ENCODE results near the gene FPR3.

Gene FPR3

DNA sequence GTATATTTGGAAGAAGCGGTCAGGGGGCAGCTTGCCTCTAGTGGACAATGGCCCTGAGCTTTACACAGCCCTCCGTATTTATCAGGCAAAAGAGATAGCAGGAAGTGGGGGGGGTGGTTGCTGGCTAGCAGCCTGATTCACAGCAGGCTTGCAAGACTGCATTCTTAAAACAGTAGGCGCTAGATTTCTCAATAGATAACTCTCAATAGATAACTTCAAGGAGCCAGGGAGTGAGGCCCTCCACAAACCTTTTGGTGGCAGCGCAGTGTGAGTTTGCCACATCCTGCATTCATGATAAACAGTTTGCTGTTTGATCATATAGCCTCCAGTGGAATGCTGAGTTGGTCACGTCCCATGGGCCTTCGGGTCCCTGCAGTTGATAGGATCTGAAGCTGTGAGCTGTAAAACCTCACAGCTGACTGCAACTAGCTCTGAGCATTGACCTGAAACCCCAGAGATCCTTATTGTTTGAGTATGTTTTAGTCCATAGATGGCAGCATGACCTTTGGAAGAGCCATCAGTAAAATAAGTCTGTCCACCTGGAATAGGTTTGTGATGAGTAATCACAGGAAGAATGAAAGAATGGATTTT, 12.2 kb downstream of the FPR3 start:
- DNase-seq (ENCODE audit: low spot score), result no peak

DNA sequence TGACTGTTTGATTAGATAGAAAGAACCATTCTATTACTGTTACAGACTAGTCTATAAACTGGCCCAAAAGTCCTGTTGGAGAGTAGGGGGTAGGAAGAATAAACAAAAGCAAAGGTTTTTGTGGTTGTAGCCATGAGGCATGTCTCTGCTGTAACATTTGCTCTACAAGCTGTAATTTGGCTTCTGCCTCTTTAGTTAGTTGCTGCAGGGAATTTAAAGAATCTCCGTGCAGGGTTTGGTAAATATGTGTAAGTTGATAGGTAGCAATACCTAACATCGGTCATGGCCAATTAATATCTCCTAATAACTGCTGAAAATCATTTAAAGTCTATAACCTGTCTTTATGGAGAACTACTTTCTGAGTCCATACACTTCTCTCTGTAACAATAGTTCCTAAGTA, 13.0 kb downstream of the FPR3 start:
- DNase-seq (ENCODE audit: low spot score), result no peak

DNA sequence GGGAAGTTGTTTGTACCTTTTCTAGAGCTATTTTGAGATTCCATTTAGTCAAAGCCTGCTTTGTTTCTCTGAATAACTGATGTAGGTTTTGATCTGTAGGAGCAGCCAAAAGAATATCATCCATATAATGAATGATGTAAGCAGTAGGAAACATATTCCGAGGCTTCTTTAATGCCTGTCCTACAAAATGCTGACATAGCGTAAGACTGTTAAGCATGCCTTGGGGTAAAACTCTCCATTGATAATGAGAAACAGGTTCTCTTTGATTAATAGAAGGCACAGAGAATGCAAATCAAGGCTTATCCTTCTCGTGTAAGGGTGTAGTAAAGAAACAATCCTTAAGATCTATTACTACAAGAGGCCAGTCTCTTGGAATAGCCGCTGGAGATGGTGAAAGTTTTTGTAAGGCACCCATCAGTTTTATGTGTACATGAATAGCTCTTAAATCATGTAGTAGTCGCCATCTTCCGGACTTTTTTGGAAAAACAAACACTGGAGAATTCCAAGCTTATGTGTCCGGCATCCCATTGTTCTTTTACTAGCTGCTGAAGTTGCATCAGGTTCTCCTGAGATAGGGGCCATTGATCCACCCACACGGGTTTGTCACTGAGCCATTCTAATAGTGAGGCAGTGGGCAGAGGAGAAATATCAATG, 13.5 kb downstream of the FPR3 start:
- DNase-seq (ENCODE audit: low spot score), result no peak

DNA sequence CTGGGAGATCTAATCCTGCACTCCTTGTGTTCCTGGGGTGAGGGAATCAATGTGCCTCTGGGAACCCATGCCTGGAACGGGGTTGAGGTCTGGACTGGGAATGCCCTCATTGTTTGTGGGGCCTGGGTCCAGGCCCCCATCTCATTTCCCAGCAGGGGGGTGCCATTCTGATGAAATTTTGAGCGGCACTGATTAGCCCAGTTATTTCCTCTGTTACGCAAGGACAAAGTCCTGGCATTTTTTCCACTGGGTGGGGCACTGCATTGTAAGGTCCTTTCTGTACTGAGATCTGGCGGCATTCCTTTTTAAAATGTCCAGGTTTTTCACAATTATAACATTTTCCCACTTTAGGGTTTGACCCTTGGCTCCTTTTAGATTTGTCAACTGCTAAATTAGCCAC, 14.8 kb downstream of the FPR3 start:
- DNase-seq (ENCODE audit: low spot score), result no peak

DNA sequence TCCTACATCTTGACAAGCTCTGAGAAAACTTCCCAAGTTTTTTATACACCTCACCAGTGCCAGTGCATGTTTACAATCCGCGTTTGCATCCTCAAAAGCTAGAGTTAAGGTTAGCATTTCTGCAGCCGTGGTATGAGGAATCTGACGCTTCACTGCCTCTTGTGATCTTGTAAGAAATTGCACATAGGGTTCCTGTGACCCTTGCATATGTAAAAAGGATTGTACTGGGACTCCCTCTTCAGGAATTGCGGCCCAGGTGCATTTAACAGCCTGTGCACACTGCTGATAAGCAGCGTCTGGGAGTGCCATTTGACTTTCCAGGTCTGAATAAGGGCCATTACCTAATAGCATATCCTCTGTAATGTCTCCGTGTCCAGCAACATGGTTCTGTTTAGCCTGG, 15.3 kb downstream of the FPR3 start:
- DNase-seq (ENCODE audit: low spot score), result no peak

DNA sequence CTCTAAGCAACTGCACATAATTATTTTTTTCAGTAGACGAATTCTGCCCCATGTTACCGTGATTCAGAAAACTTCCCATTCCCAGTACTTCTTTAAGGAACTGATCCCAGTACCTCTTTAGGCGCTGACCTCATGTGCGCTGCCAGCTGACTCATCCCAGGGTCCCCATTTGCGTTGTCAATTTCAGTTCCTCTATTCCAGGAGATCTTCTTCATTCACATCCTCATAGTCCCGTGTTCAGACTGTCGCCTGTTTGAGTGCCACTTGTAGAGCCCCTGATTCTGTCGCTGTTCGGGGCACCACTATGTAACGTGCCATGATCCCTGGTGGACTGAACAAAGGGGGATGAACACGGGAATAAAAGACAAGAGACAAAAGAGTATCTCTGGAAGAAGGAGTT, 16.4 kb downstream of the FPR3 start:
- DNase-seq (ENCODE audit: low spot score), result peak; percentile 40

DNA sequence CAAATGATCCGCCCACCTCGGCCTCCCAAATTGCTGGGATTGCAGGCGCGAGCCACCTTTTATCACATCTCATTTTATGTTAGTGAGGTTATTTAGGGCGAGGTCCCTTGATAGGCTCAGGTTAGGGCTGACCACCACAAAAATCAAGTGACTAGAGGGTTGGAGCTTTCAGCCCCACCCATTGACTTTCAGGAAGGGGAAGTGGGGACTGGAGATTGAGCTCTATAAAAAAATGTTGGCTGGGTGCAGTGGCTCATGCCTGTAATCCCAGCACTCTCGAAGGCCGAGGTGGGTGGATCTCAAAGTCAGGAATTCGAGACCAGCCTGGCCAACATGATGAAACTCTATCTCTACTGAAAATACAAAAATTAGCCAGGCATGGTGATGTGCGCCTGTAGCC, 20.1 kb downstream of the FPR3 start:
- DNase-seq (ENCODE audit: low spot score), result no peak

DNA sequence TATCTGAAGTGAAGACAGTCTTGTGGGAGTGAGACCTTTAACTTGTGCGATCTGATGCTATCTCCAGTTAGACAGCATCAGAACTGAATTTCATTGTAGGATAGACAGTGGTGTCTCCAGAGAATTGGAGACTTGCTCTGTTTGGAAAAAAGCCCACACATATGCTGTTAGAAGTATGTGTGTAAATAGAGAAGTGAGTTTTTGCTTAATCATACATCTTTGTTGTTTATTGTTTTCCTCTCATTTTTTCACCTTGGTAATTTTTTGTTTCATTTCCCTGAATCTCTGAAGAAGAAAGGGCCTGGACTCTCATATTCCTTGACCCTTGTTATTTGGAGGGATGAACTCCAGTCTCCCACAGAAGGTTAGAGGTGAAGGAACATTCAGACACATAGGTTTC, 21.8 kb downstream of the FPR3 start:
- no peak for DNase-seq (ENCODE audit: low spot score)

DNA sequence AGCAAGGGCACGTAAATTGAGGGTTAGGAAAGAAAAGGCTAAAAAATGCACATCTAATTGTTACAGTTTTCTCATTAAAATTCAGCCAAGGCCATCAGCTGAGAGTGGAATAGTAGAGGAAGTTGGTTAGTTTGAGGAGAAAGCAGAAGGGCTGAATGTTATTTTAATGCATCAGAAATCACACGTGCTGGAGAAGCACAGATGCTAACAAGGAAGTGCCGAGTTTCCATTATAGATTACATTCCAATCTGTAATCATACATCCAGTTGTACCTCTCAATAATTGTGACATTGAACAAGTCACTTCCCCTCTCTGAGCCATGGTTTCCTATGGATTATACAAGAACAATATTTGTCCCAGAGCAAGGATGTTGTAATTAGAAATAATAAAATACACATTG, 25.1 kb downstream of the FPR3 start:
- no peak for DNase-seq (ENCODE audit: low spot score)

DNA sequence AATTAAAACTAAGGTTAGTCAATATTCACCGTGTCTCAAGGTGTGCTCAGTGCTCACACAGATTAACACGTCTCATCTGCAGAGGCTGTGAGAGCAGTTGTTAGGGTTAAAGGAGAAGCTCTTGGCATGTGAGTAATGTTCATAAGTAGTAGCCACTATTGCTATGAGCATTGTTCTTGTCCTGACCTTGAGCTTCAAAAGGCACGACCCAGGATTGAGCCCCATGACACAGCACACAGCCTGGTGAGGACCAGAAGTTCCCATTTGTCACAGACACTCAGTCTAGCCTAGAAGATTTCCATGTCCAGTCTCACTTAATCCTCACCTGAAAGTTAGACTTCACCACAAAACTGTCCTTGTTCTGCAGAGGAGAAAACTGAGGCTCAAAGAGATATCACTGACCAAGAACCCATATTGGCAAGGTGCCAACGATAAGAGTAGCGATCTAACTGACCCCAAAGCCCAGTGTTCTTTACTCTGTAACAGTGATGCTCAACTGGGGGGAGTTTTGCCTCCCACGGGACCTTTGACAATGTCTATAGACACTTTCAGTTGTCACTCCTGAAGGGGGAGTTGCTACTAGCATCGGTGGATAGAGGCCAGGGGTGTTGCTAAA, 26.0 kb downstream of the FPR3 start:
- no peak for DNase-seq (ENCODE audit: low spot score)

DNA sequence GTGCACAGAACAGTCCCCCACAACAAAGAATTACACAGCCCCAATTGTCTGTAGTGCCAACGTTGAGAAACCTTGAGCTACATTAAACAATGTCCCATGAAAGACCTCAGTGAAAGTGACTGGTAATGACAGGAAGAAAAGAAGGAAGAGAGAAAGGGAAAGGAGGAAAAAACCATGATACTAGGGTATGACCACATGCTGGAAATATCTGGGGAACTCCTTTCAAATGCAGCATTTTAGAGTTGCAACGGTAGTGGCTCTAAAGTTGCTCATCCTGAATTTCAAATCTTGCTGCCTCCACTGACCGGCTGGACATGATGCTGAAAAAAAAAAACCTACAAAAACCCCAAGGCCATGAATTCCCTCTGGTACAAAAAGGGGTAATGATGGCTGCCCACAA, 26.5 kb downstream of the FPR3 start:
- no peak for DNase-seq (ENCODE audit: low spot score)

DNA sequence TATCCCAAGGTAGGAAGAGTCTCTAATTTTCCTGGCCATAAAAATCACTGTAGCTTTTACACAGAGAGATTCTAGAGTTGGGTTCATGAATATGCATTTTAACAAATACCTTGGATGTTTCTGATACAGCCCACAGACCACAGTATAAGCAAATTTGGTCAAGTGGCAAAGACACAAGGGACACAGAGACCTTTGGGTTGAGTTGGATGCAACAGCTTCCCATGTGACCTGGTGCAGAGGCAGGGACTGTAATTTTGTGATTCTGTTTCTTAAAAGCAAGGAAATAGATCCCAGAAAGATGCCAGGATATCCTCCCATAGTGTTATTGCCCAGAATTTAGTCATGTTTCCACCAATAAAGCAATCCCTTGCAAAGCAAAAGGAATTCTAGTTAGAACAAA, 27.0 kb downstream of the FPR3 start:
- DNase-seq (ENCODE audit: low spot score), result no peak

DNA sequence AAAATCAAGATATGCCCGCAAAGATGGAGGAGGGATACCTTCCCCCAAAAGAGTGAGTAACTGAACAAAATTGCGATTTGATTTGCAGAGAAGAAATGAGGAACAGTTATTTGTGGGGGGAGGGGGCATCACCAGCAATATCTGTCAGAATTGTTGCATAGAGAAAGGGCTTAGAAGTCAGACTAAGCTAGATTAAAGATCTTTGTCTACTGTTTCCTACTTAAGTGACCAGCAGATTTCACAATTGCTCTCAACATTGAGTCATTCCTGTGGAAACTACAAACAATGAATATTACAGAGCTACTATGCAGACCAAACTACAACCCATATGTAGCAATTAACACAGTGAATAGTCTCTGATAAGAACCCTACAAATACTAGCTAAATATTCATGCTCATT, 27.4 kb downstream of the FPR3 start:
- DNase-seq (ENCODE audit: low spot score), result no peak

DNA sequence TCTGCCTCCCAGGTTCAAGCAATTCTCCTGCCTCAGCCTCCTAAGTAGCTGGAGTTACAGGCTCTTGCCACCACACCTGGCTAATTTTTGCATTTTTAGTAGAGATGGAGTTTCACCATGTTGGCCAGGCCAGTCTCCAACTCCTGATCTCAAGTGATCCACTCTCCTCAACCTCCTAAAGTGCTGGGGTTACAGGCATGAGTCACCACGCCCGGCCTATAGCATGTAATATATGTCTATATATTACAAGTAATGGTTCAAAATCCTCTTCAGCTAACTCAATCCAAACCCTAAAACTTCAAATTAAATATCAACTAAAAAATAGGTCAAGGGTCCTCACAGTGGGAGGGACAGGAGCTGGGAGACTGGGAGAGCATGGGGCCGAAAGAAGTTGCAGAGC, 28.0 kb downstream of the FPR3 start:
- no peak for DNase-seq (ENCODE audit: low spot score)

DNA sequence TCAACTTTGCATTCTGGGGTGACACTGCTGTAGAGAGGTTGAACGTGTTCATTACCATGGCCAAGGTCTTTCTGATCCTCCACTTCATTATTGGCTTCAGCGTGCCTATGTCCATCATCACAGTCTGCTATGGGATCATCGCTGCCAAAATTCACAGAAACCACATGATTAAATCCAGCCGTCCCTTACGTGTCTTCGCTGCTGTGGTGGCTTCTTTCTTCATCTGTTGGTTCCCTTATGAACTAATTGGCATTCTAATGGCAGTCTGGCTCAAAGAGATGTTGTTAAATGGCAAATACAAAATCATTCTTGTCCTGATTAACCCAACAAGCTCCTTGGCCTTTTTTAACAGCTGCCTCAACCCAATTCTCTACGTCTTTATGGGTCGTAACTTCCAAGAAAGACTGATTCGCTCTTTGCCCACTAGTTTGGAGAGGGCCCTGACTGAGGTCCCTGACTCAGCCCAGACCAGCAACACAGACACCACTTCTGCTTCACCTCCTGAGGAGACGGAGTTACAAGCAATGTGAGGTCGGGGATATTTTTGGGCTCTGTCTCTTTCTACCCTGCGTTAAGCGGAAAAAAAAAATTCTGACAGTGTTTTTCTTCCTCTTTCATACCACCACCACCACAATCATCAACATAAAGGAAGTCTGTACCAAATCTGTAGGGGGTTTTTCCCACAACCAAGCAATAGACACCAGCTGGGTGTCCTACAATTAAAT, 29.5 kb downstream of the FPR3 start:
- DNase-seq (ENCODE audit: low spot score), result peak; percentile 35

DNA sequence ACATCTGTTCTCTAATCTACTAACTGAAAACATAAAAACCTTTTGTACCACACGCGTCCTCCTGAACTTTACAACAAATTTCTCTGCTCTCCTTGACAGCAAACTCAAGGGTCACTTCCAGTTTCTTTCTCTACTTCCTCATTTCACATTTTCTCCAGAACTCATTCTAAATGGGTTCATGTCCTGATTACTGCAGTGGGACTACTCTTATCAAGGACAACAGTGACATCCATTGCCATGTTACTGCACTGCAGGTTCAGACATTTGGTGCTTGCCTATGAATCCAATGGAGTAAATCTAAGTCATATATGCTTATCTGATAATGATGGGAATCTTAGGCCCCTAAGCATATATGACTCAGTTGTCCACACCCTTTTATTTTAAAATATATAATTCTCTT, 35.3 kb downstream of the FPR3 start:
- DNase-seq (ENCODE audit: low spot score), result peak; percentile 6

DNA sequence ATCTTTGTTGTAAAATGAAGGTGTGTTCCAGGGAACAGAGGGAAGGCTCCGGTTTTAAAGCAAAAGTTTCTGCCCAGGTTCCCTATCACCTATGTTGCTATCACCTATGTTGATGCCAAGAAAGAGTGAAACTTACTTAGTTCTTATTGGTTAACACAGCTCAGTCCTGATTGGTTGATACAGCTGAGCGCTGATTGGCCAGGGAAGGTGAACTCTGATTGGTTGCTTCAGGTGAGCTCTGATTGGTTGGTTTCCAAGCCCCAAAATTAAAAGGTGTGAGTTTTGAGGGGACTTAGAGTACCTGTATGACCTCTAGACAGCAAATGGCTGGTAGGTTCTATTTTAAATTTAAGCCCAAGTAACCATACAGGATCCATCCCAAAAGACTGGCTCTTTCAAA, 42.2 kb downstream of the FPR3 start:
- DNase-seq (ENCODE audit: low spot score), result no peak

DNA sequence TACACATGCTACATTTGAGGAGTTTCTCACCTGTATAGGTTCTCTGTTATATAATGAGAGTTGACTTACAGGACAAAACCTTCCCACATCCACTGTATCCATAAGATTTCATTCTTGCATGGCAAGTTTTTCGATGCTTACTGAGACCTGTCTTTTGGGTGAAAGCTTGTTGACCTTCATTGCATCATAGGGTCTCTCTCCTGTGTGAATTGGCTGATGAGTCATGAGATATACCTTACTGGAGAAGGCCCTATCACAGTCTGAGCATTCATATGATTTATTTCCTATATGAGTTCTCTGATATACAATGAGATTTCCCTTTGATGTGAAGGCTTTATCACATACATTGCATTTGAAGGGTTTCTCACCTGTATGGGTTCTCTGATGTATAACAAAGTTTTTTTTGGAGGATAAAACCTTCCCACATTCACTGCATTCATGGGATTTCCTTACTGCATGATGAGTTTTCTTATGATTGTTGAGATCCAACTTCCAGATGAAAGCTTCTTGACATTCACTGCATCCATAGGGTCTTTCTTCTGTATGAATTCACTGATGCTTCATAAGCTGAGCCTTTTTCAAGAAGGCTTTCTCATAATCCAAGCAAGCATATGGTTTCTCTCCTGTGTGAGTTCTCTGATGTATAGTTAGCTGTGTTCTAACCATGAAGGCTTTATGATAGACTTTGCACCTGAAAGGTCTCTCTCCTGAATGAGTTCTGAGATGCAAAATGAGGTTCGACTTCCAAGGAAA, 67.1 kb downstream of the FPR3 start:
- no peak for DNase-seq (ENCODE audit: low spot score)

DNA sequence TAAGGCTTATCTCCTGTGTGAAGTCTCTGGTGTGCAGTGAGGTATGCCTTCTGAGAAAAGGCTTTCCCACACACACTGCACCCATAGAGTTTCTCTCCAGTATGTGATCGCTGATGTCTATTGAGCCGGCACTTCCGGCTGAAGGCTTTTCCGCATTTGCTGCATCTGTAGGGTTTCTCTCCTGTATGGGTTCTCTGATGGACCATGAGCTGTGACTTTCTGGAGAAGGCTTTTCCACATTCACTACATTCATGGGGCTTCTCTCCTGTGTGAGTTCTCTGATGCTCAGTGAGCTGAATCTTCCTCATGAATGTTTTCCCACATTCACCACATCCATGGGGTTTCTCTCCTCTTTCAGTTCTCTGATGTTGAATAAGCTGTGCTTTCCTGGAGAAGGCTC, 78.1 kb downstream of the FPR3 start:
- DNase-seq (ENCODE audit: low spot score), result no peak

Data from putamen (tissue), 1 donor.